ENCODE results near the gene PCDHGB7.
"Not testable (repeated sequence)": the region's sequence is repeated elsewhere in the genome, so short reads cannot be mapped to it uniquely, and the experiment has no call there.

PCDHGB7 gene

DNA sequence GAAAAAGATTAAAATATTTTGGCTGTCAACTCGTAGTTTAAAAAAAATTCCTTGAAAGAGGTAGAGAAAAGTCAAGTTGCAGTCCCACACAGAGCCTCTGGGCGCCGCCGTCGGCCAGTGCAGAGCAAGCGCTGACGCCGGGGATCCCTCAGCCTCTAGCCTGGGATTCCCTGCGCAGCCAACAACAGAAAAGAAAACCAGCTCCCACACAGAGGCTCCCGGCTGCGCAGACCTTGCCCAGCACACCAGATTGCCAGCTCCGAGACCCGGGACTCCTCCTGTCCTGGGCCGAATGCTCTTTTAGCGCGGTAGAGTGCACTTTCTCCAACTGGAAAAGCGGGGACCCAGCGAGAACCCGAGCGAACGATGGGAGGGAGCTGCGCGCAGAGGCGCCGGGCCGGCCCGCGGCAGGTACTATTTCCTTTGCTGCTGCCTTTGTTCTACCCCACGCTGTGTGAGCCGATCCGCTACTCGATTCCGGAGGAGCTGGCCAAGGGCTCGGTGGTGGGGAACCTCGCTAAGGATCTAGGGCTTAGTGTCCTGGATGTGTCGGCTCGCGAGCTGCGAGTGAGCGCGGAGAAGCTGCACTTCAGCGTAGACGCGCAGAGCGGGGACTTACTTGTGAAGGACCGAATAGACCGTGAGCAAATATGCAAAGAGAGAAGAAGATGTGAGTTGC, at the start of gene PCDHGB7:
TSS of gene PCDHGB7 (plus strand) at position 184 of the 679 bp plus-strand sequence. CDS start at position 367, 183 bp downstream.
- not testable (repeated sequence) for DNase-seq (ENCODE audit: low spot score); FAIRE-seq

GRCh38 chr5:141369994-141370848, 47.3 kb upstream of the PCDHGB7 start, which contains the start of gene PCDHGB3:
Gene PCDHGB3 (plus strand): TSS chr5:141370242. CDS start chr5:141370395, 153 bp downstream.
- no peak for FAIRE-seq
- DNase-seq (ENCODE audit: low spot score) = no peak

DNA sequence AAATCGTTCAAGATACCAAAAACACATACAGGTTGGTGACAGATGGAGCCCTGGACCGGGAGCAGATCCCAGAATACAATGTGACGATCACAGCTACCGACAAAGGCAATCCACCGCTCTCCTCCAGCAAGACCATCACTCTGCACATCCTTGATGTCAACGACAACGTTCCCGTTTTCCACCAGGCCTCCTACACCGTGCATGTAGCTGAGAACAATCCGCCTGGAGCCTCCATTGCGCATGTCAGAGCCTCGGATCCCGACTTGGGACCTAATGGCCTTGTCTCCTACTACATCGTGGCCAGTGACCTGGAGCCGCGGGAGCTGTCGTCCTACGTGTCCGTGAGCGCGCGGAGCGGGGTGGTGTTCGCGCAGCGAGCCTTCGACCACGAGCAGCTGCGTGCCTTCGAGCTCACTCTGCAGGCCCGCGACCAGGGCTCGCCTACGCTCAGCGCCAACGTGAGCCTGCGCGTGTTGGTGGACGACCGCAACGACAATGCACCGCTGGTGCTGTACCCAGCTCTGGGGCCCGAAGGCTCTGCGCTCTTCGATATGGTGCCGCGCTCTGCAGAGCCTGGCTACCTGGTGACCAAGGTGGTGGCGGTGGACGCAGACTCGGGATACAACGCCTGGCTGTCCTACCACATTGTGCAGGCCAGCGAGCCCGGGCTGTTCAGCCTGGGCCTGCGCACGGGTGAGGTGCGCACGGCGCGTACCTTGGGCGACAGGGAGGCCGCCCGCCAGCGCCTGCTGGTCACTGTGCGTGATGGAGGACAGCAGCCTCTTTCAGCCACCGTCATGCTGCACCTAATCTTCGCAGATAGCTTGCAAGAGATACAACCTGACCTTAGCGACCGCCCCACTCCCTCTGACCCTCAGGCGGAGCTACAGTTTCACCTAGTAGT, 45.7 kb upstream of the PCDHGB7 start:
- DNase-seq (ENCODE audit: low spot score) (no peak), FAIRE-seq (no peak)

GRCh38 chr5:141373673-141374317, 43.7 kb upstream of the PCDHGB7 start, which contains the start of gene PCDHGA6:
Gene PCDHGA6 (plus strand): TSS chr5:141373891. CDS start chr5:141374084, 193 bp downstream.
- FAIRE-seq = no peak
- no peak for DNase-seq (ENCODE audit: low spot score)

DNA sequence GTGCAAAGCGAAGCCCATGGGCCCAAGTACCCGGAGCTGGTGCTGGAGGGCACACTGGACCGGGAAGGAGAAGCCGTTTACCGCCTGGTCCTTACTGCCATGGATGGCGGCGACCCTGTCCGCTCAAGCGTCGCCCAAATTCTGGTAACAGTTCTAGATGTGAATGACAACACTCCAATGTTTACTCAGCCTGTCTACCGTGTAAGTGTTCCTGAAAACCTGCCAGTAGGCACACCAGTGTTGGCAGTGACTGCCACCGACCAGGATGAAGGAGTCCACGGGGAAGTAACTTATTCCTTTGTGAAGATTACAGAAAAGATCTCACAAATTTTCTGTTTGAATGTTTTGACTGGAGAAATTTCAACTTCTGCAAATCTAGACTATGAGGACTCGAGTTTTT, 42.9 kb upstream of the PCDHGB7 start:
- FAIRE-seq = no peak
- no peak for DNase-seq (ENCODE audit: low spot score)

GRCh38 chr5:141375444-141376155, 41.9 kb upstream of the PCDHGB7 start:
- not testable (repeated sequence) for FAIRE-seq; DNase-seq (ENCODE audit: low spot score)

DNA sequence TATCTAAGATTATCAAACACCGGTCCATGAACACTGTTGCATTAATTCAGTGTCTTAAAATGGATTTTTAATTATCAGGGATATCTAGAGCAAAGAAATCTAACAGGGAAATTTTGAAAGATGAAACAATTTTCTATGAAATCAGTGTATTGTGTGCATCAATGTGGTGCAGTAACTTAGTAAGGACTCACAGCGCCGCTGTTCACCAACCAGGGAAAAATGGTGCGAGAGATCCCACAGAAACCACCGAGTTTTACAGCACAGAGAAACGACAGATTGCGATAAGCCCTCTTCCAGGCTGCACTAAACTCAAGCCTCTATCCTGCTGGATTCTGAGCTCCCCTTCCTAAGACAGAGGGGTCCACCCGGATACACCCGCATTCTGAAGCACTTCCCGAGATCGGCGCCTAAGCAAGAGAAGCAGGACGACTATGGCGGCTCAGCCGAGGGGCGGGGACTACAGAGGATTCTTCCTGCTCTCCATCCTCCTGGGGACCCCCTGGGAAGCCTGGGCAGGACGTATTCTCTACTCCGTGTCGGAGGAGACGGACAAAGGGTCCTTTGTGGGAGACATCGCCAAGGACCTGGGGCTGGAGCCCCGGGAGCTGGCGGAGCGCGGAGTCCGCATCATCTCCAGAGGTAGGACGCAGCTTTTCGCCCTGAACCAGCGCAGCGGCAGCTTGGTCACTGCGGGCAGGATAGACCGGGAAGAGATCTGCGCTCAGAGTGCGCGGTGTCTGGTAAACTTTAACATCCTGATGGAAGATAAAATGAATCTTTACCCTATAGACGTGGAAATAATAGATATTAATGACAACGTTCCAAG, 34.8 kb upstream of the PCDHGB7 start, which contains the start of gene PCDHGA7:
TSS of gene PCDHGA7 (plus strand) at position 274 of the 826 bp plus-strand sequence. CDS start at position 432, 158 bp downstream.
- no peak for DNase-seq (ENCODE audit: low spot score)
- FAIRE-seq = no peak

DNA sequence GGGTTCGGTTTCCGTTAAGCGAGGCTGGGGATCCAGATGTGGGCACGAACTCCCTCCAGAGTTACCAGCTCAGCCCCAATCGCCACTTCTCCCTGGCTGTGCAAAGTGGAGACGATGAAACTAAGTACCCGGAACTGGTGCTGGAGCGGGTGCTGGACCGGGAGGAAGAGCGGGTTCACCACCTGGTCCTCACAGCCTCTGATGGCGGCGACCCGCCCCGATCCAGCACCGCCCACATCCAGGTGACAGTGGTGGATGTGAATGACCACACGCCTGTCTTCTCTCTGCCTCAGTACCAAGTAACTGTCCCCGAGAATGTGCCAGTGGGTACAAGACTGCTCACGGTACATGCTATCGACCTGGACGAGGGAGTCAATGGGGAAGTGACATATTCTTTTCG, 34.1 kb upstream of the PCDHGB7 start:
- FAIRE-seq = no peak
- no peak for DNase-seq (ENCODE audit: low spot score)

- FAIRE-seq = no peak
Measured at GRCh38 chr5:141384471-141385267, 32.8 kb upstream of the PCDHGB7 start.

DNA sequence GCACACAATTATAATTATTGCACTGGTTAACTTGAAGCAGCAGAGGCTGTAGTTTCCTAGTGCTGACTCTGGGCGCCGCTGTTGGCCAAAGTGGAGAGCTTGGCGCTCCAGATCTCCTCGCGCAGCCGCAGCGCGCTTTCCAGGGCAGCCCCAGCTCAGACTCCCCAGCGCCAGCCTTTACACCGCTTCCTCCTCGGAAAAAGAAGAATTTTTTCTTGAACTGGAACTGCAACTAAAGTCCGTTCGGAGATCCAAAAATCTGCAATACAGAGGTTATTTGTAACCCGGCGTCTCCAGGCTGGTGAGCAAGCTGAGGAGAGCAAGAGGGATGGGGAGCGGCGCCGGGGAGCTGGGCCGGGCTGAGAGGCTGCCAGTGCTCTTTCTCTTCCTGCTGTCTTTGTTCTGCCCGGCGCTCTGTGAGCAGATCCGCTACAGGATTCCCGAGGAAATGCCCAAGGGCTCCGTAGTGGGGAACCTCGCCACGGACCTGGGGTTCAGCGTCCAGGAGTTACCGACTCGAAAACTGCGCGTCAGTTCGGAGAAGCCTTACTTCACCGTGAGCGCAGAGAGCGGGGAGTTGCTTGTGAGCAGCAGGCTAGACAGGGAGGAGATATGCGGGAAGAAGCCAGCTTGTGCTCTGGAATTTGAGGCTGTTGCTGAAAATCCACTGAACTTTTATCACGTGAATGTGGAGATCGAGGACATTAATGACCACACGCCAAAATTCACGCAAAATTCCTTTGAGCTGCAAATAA, 29.7 kb upstream of the PCDHGB7 start, which contains the start of gene PCDHGB4:
TSS of gene PCDHGB4 (plus strand) at position 142 of the 755 bp plus-strand sequence. CDS start at position 329, 187 bp downstream.
- DNase-seq (ENCODE audit: low spot score) (peak; percentile 14), FAIRE-seq (peak; percentile 20)

More at GRCh38 chr5:141384471-141385267, 32.8 kb upstream of the PCDHGB7 start:
- no peak for DNase-seq (ENCODE audit: low spot score)

DNA sequence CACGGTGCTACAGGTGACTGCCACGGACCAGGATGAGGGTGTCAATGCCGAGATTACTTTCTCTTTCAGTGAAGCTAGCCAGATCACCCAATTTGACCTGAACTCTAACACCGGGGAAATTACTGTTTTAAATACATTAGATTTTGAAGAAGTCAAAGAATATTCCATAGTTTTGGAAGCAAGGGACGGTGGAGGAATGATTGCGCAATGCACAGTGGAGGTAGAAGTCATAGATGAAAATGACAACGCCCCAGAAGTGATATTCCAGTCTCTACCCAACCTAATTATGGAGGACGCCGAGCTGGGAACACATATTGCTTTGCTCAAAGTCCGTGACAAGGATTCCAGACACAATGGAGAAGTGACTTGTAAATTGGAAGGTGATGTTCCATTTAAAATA, 28.8 kb upstream of the PCDHGB7 start:
- FAIRE-seq (no peak), DNase-seq (ENCODE audit: low spot score) (no peak)

GRCh38 chr5:141389153-141390042, 28.1 kb upstream of the PCDHGB7 start:
- no peak for FAIRE-seq
- no peak for DNase-seq (ENCODE audit: low spot score)

GRCh38 chr5:141392429-141393198, 24.9 kb upstream of the PCDHGB7 start, which contains the start of gene PCDHGA8:
Gene PCDHGA8 (plus strand): TSS chr5:141392633. CDS start chr5:141392814, 181 bp downstream.
- DNase-seq (ENCODE audit: low spot score) = no peak
- no peak for FAIRE-seq

- FAIRE-seq (no peak), DNase-seq (ENCODE audit: low spot score) (no peak)
Measured at GRCh38 chr5:141393267-141393666, 24.2 kb upstream of the PCDHGB7 start.

Measured in urothelium cell line (cell line).